Fibroblast of peridontal ligament (primary cell): ENCODE measurements around the gene CDH23.

Experiments
- DNase-seq: peaks from one replicate; pipeline ENCODE4 v3.0.0-alpha.2; 2010; ENCODE audit errors: extremely low read depth

Gene CDH23

GRCh38 chr10:71638822-71639719 lies 242.4 kb downstream of the CDH23 start:
- no peak for DNase-seq

DNA sequence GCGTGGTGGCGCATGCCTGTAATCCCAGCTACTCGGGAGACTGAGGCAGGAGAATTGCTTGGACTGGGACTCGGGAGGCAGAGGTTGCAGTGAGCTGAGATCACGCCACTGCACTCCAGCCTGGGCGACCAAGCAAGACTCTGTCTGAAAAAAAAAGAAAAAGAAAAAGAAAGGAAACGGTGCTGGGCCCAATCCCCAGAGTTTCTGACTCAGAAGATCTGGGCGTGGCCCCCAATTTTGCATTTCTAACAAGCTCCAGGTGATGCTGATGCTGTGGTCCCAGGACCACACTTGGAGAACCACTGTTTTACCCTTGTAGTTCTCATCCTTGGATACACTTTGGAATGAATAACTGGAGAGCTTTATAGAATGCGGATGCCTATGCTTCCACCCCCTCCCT lies 243.9 kb downstream of the CDH23 start:
- DNase-seq: no peak

DNA sequence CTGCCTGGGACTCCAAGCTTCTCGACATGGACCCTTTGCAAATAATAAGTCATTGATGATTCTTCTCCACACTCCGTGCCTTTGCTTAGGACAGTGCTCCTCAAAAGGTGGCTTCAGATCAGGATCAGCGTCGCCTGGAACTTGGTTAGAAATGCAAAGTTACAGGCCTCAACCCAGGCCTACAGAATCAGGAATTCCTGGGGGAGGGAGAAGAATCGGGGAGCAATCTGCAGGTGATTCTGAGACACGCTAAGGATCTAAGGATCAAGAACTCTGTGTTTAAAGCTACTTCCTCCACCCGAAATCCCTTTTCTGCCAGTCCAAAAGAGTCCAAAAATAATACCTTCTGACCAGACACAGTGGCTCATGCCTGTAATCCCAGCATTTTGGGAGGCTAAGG lies 244.7 kb downstream of the CDH23 start:
- DNase-seq: no peak

- DNase-seq: no peak
These were observed 245.3 kb downstream of the CDH23 start for GRCh38 chr10:71641986-71642385.

DNA sequence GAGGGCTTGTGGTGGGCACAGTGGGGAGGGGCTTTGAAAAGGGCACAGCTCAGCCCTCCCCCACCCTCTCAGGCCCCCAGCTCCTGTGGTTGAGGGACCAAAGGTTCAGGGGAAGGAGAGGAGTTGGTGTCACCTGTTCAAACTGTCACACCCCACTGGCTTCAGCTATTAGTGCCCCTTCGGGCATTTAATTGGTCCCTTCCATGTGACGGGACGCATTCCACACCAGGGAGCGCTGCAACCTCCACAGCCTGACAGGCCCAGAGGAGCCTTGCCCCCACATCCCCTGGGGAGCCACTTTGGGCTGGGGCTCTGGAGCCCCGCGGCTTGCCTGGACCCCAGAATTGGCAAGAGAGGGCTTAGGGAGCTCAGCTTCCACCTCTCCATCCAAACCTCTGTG lies 247.2 kb downstream of the CDH23 start:
- DNase-seq: no peak

- no peak for DNase-seq
These were observed 247.8 kb downstream of the CDH23 start for GRCh38 chr10:71644307-71645180.

- no peak for DNase-seq
These were observed 248.5 kb downstream of the CDH23 start for GRCh38 chr10:71645185-71645584.

DNA sequence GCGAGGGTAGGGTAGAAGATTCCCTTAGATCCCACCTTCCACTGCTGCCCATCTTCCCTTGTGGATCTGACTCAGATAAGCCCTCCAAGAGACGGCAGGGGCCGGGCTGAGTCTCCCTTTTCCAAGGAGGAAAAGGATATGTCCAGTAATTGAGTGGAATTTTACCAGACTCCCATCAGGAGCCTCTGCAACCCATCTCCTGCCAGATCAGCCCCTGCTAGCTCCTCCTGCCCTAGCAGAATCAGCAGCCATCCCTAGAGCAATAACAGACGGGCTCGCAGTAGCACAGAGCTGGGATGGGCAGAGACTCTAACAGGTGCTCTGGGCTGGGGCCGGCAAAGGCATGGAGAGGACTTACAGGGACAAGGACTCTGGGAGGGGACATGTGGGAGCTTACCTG lies 249.3 kb downstream of the CDH23 start:
- no peak for DNase-seq

DNA sequence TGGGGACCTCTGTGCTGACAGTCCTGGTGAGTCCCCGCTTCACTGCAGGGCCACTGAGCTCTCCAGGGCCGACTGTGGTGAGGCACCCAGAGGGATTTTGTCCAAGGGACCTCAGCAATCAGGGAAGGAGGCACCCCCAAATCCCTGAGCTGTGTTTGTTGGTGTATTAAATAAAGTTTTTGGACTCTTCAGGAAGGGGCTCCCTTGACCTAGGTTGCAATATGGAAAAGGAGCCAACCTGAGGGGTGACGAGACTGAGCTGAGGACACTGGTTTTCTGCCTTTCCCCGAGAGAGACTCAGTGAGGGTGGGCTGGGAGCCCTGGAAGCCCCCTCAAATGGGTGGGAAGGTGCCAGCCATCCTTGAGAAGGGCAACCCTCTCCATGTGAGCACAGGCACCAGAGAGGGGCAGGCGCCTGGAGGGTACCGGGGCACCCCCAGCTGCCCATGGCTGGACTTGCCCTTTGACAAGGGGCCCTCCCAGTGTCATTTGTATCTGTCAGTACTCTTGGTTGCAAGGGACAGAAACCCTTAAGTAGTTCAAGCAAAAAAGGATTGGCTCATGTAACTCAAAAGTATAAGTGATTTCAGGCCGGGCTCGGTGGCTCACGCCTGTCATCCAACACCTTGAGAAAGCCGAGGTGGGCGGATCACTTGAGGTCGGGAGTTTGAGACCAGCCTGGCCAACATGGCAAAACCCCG lies 250.0 kb downstream of the CDH23 start:
- DNase-seq: no peak

DNA sequence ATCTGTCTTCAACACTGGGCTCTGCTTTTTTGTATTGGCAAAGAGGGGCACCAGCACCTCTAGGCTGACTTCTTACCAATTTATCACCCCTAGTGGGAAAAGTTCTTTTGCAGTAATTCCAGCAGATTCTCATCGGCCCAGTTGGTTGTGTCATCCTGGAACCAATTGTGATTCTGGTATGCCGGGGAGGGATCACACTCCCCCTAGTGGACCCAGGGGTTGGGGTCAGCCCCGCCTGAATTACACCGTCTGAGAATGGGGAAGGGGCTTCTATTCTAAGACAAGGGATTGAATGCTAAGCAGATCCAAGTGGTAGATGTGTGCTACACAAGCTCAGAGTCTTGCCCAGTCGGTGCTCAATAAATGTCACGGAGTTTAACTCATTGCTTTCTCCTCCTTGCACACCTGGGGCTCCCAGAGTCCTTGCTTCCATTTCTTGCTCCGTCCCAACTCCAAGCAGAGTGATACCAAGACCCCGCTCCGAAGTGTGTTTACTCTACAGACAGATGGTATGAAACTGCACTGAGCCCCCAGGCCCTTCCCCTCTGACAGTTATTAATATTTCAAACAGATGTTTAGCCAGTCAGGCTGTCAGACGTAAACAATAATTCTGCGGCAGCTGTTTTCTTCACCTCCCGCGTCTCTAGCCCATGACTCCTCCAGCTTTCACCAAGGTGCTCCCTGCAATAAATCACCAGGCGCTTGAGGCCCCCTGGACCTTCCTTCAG lies 251.0 kb downstream of the CDH23 start:
- peak; percentile 2 for DNase-seq

GRCh38 chr10:71648254-71648932 lies 251.7 kb downstream of the CDH23 start:
- no peak for DNase-seq

DNA sequence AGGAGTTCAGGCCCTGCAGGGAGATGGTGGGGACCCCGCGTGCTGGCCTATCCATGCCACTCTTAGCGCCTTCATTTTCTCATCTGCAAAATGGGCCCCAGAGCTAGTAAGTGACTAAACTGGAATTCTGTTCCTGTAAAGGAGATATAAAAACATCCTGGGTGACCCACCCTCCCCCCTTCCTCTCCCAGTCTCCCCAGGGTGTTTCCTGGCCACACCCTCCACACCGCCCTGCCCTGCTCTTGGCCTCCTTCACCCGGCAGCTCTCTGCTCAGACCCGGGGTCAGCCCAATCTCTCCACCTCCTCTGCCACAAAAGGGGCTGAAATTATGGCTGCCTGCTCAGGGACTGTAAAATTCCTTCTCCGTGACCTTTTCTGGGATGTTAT lies 252.2 kb downstream of the CDH23 start:
- DNase-seq: no peak

GRCh38 chr10:71649631-71650030 lies 252.9 kb downstream of the CDH23 start:
- DNase-seq: no peak

- DNase-seq: no peak
These were observed 253.7 kb downstream of the CDH23 start for GRCh38 chr10:71650397-71650796.

DNA sequence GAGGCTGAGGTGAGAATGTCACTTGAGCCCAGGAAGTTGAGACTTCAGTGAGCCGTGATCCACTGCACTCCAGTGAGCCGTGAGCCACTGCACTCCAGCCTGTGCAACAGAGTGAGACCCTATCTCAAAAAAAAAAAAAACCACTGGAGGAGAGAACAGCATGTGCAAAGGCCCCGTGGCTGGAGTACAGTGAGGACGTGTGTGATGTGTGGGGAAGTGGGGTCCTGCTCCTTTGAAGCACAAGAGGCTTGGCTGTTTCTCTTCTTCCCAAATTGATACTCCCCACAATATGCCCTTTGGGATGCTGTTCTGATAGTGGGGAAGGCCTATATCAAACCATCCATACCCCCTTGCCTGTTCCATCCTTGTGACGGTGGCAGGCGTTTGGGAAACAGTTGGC lies 254.7 kb downstream of the CDH23 start:
- DNase-seq: no peak

- DNase-seq: no peak
These were observed 255.2 kb downstream of the CDH23 start for GRCh38 chr10:71651928-71652327.

- no peak for DNase-seq
These were observed 256.3 kb downstream of the CDH23 start for GRCh38 chr10:71653044-71653443.

GRCh38 chr10:71656220-71656619 lies 259.5 kb downstream of the CDH23 start:
- DNase-seq: no peak

GRCh38 chr10:71657604-71658466 lies 261.1 kb downstream of the CDH23 start:
- no peak for DNase-seq

GRCh38 chr10:71658467-71658745 lies 261.7 kb downstream of the CDH23 start:
- no peak for DNase-seq
